ENCODE data around the gene CTRB2. TPM values are rescaled to one million over a fixed set of nuclear protein-coding genes. Genes with fewer than 3 reads are reported as not detected.

CTRB2 gene
- total and polyA plus RNA-seq, 2 of the 8 experiments (the other 6 are each of a cell fraction or from before 2014, with no cell fraction given), result not detected

- no peak for TF ChIP-seq CHD7 (IDR thresholded peaks at IDR 0.05; ENCODE audit: insufficient replicate concordance, low read length)
- TF ChIP-seq RBBP5 (IDR thresholded peaks at IDR 0.05; ENCODE audit: borderline replicate concordance, low read depth, low read length), result no peak
- no peak for TF ChIP-seq CTCF (IDR thresholded peaks at IDR 0.05; ENCODE audit: control extremely low read depth in 1 of 3, insufficient read depth in 1 of 3, low read depth in 1 of 3, low read length in 3 of 3)
- TF ChIP-seq ASH2L (IDR thresholded peaks at IDR 0.05; ENCODE audit: low read length), result peak; percentile 49
- TF ChIP-seq E2F6 (IDR thresholded peaks at IDR 0.05), result no peak
- TF ChIP-seq YY1 (IDR thresholded peaks at IDR 0.05; ENCODE audit: low read depth, low read length), result no peak
- TF ChIP-seq ZNF274 (IDR thresholded peaks at IDR 0.05; ENCODE audit: borderline replicate concordance, extremely low read depth, low read length), result no peak
Measured at GRCh38 chr16:75250089-75250808, 43.3 kb upstream of the CTRB2 start (continued).
